Suprapubic skin (tissue), 4 donors: ENCODE results near the gene ANAPC1. TPM values are rescaled to one million over a fixed set of nuclear protein-coding genes. Genes with fewer than 3 reads are reported as not detected.

Experiments used
- DNase-seq, 2 donors: peaks; one replicate each; pipeline ENCODE4 v3.0.0-alpha.2; 2019; ENCODE audit warnings: low spot score in 2 of 2
- H3K27ac ChIP-seq: fragments of 200-600 bp; sonication (generic); one replicate; pipeline ENCODE4 v1.5.1; 2019
- H3K27me3 ChIP-seq: fragments of 200-600 bp; sonication (generic); one replicate; pipeline ENCODE4 v1.5.1; 2019
- H3K36me3 ChIP-seq: fragments of 200-600 bp; sonication (generic); one replicate; pipeline ENCODE4 v1.5.1; 2019
- H3K4me1 ChIP-seq: fragments of 200-600 bp; sonication (generic); one replicate; pipeline ENCODE4 v1.5.1; 2019
- H3K4me3 ChIP-seq: fragments of 200-600 bp; sonication (generic); one replicate; pipeline ENCODE4 v1.5.1; 2019; ENCODE audit warnings: mild to moderate bottlenecking
- H3K9me3 ChIP-seq: fragments of 200-600 bp; sonication (generic); one replicate; pipeline ENCODE4 v1.5.1; 2019
- CTCF ChIP-seq, 2 donors: fragments of 200-600 bp in 1 of 2; fragments of 450-650 bp in 1 of 2; sonication (generic) in 1 of 2; IDR thresholded peaks; one replicate each; pipeline ENCODE4 v1.5.1; 2016 to 2019; ENCODE audit warnings: antibody characterized with exemption in 2 of 2, mild to moderate bottlenecking in 1 of 2, moderate library complexity in 1 of 2
- EP300 ChIP-seq: sonication (generic); formaldehyde crosslinking; IDR thresholded peaks from one replicate; pipeline ENCODE4 v1.6.1; 2017; ENCODE audit warnings: antibody characterized with exemption
- POLR2A ChIP-seq, 2 donors: fragments of 450-650 bp; IDR thresholded peaks; one replicate each; pipeline ENCODE4 v1.6.1; 2017; ENCODE audit warnings: antibody characterized with exemption in 2 of 2, mild to moderate bottlenecking in 2 of 2, moderate library complexity in 2 of 2
- POLR2AphosphoS5 ChIP-seq, 3 donors: sonication (generic); formaldehyde crosslinking; IDR thresholded peaks; one replicate each; pipeline ENCODE4 v1.6.1; 2017; ENCODE audit warnings: antibody characterized with exemption in 3 of 3
- WGBS: methylation state at CpG from one replicate; pipeline ENCODE4 v1.1.5; 2018; 5-methylcytosine and 5-hydroxymethylcytosine counted together
- total RNA-seq, 4 donors: library from RNA; depleted of rRNA; stranded (reverse); fragments of >200 nt; gene quantifications; one replicate each; pipeline ENCODE4 v1.1.0, GENCODE V29; 2016

ANAPC1 gene
- total RNA-seq, 4 donors from 2014 or later: 35.9 to 101 (median 39.5) TPM

- TF ChIP-seq POLR2AphosphoS5 (IDR thresholded peaks at IDR 0.05): no peak
- no peak for TF ChIP-seq EP300
- no peak for TF ChIP-seq POLR2A (IDR thresholded peaks at IDR 0.05)
- TF ChIP-seq CTCF (IDR thresholded peaks at IDR 0.05): no peak
- peaks cover 71% of the 10 kb centered on the region for H3K4me1 ChIP-seq
- H3K36me3 ChIP-seq: no peaks in the 10 kb centered on the region
- peaks cover 3% of the 10 kb centered on the region for H3K27me3 ChIP-seq
- WGBS: 88% methylated on average over 5 of the region's 5 CpGs
- no peaks in the 10 kb centered on the region for H3K9me3 ChIP-seq
- H3K4me3 ChIP-seq: no peak overlapping the region
- no peak overlapping the region for H3K27ac ChIP-seq
- DNase-seq: no peak
These were observed 20.0 kb upstream of the ANAPC1 start for GRCh38 chr2:111903930-111904439.

- no peak for DNase-seq
These were observed 19.5 kb upstream of the ANAPC1 start for GRCh38 chr2:111903516-111903915.

GRCh38 chr2:111900859-111901258, 16.9 kb upstream of the ANAPC1 start:
- peak overlapping the region; percentile 67 for H3K4me3 ChIP-seq
- no peaks in the 10 kb centered on the region for H3K9me3 ChIP-seq
- peaks cover 67% of the 10 kb centered on the region for H3K4me1 ChIP-seq
- H3K27me3 ChIP-seq: peaks cover 4% of the 10 kb centered on the region
- H3K36me3 ChIP-seq: no peaks in the 10 kb centered on the region
- WGBS: 28% methylated on average over 3 of the region's 3 CpGs
- no peak for DNase-seq
- TF ChIP-seq CTCF (IDR thresholded peaks at IDR 0.05) (peak in 1 of 2 donors; percentile 10), POLR2AphosphoS5 (IDR thresholded peaks at IDR 0.05) (no peak)
- no peak overlapping the region for H3K27ac ChIP-seq

More at GRCh38 chr2:111903516-111903915, 19.5 kb upstream of the ANAPC1 start:
- Histone ChIP-seq H3K4me3 (peak overlapping the region; percentile 13), H3K4me1 (peaks cover 71% of the 10 kb centered on the region), H3K36me3 (no peaks in the 10 kb centered on the region), H3K9me3 (no peaks in the 10 kb centered on the region), H3K27ac (no peak overlapping the region), H3K27me3 (peaks cover 4% of the 10 kb centered on the region)
- TF ChIP-seq EP300 (no peak), POLR2A (IDR thresholded peaks at IDR 0.05) (no peak), CTCF (IDR thresholded peaks at IDR 0.05) (no peak), POLR2AphosphoS5 (IDR thresholded peaks at IDR 0.05) (no peak)
- WGBS: 64% methylated on average over 3 of the region's 3 CpGs

- peak overlapping the region; percentile 67 for H3K4me3 ChIP-seq
- peak overlapping the region; percentile 77 for H3K27ac ChIP-seq
- TF ChIP-seq CTCF (IDR thresholded peaks at IDR 0.05) (no peak), POLR2A (IDR thresholded peaks at IDR 0.05) (no peak), EP300 (no peak), POLR2AphosphoS5 (IDR thresholded peaks at IDR 0.05) (no peak)
- no peaks in the 10 kb centered on the region for H3K9me3 ChIP-seq
- H3K4me1 ChIP-seq: peaks cover 53% of the 10 kb centered on the region
- no peaks in the 10 kb centered on the region for H3K36me3 ChIP-seq
- peak; percentile 81 to 86 for DNase-seq
- H3K27me3 ChIP-seq: peaks cover 4% of the 10 kb centered on the region
- WGBS: 3% methylated on average over 28 of the region's 70 CpGs
These were observed 14.9 kb upstream of the ANAPC1 start for GRCh38 chr2:111898703-111899514.

- peak; percentile 88 to 92 for DNase-seq
- Histone ChIP-seq H3K9me3 (no peaks in the 10 kb centered on the region), H3K27ac (peak within 1 kb of the TSS; percentile 77), H3K36me3 (no peaks in the 10 kb centered on the region), H3K27me3 (peaks cover 4% of the 10 kb centered on the region), H3K4me1 (peaks cover 45% of the 10 kb centered on the region), H3K4me3 (peak within 1 kb of the TSS; percentile 67)
- TF ChIP-seq POLR2AphosphoS5 (IDR thresholded peaks at IDR 0.05) (no peak), POLR2A (IDR thresholded peaks at IDR 0.05) (peak in 1 of 2 donors; percentile 73), CTCF (IDR thresholded peaks at IDR 0.05) (peak; percentile 2 to 67), EP300 (no peak)
- whole genome bisulfite sequencing: 1% methylated on average over 37 of the region's 71 CpGs
These were observed 14.1 kb upstream of the ANAPC1 start, which contains the start of gene MERTK for GRCh38 chr2:111897924-111898702. MERTK (plus strand) TSS chr2:111898607; CDS start chr2:111898736, 129 bp downstream.
